Pons (tissue), 1 donor: Measurements from ENCODE around the gene BLOC1S3.

ENCODE experiments used
- DNase-seq: peaks from one replicate; pipeline ENCODE4 v3.0.0-alpha.2; 2016; ENCODE audit warnings: low spot score

The BLOC1S3 gene

GRCh38 chr19:45186509-45187334, 8.1 kb downstream of the BLOC1S3 start:
- DNase-seq: no peak

GRCh38 chr19:45187421-45188100, 9.0 kb downstream of the BLOC1S3 start:
- no peak for DNase-seq

GRCh38 chr19:45189971-45190370, 11.4 kb downstream of the BLOC1S3 start:
- DNase-seq: no peak

GRCh38 chr19:45191375-45191774, 12.8 kb downstream of the BLOC1S3 start:
- no peak for DNase-seq

- no peak for DNase-seq
Measured at GRCh38 chr19:45195764-45196163, 17.2 kb downstream of the BLOC1S3 start.

GRCh38 chr19:45200568-45200967, 22.0 kb downstream of the BLOC1S3 start:
- peak; percentile 56 for DNase-seq

GRCh38 chr19:45202637-45203036, 24.1 kb downstream of the BLOC1S3 start:
- DNase-seq: no peak

GRCh38 chr19:45205810-45206209, 27.2 kb downstream of the BLOC1S3 start:
- no peak for DNase-seq

- DNase-seq: no peak
Measured at GRCh38 chr19:45206328-45206727, 27.7 kb downstream of the BLOC1S3 start.

- no peak for DNase-seq
Measured at GRCh38 chr19:45211751-45212381, 33.3 kb downstream of the BLOC1S3 start.

- no peak for DNase-seq
Measured at GRCh38 chr19:45213031-45213430, 34.4 kb downstream of the BLOC1S3 start.

GRCh38 chr19:45215391-45216191, 37.0 kb downstream of the BLOC1S3 start:
- no peak for DNase-seq

GRCh38 chr19:45216667-45217066, 38.1 kb downstream of the BLOC1S3 start:
- no peak for DNase-seq

- DNase-seq: no peak
Measured at GRCh38 chr19:45217193-45217956, 38.8 kb downstream of the BLOC1S3 start.

GRCh38 chr19:45217957-45218334, 39.4 kb downstream of the BLOC1S3 start:
- DNase-seq: no peak

- no peak for DNase-seq
Measured at GRCh38 chr19:45218426-45218825, 39.8 kb downstream of the BLOC1S3 start.

GRCh38 chr19:45218911-45219743, 40.5 kb downstream of the BLOC1S3 start:
- no peak for DNase-seq

- DNase-seq: no peak
Measured at GRCh38 chr19:45222724-45223123, 44.1 kb downstream of the BLOC1S3 start.

GRCh38 chr19:45223879-45224278, 45.3 kb downstream of the BLOC1S3 start:
- DNase-seq: no peak

GRCh38 chr19:45224645-45225044, 46.1 kb downstream of the BLOC1S3 start:
- no peak for DNase-seq
